IMR-90 (cell line): ENCODE data around the gene TBCD. TPM values are rescaled to one million over a fixed set of nuclear protein-coding genes. Genes with fewer than 3 reads are reported as not detected.
A peak's percentile ranks its signal among the peaks of the same experiment; 100 is the strongest.

Source experiments
- ATAC-seq: fragments of 200-7000 bp; cut with Tn5 transposase; 2 replicates; pipeline ENCODE4 v1.9.1; 2020; ENCODE audit warnings: low read depth, mild to moderate bottlenecking, moderate library complexity
- BruUV-seq: library from RNA; stranded (reverse); fragments of 400-500 nt; replicated peaks from 2 replicates; lab custom pipeline; 2021; lab: Mats Ljungman, UMichigan
- CTCF ChIA-PET: fragments of 300-600 bp; formaldehyde crosslinking; extraction: SDS; loops from one replicate; lab custom pipeline; 2021; ENCODE audit warnings: antibody characterized with exemption; lab: Yijun Ruan, JAX
- POLR2A ChIA-PET: fragments of 300-600 bp; sonication (Branson Sonifier 250); formaldehyde crosslinking; loops from one replicate; lab custom pipeline; 2022; ENCODE audit warnings: antibody characterized with exemption; ENCODE audit not compliant: unreplicated experiment; lab: Charles Lee
- DNase-seq: peaks from one replicate; pipeline ENCODE4 v3.0.0; 2013
- H2AFZ ChIP-seq: replicated peaks from 2 replicates; pipeline ENCODE3; 2013; ENCODE audit warnings: low read length, mild to moderate bottlenecking; ENCODE audit not compliant: poor library complexity
- H2AK5ac ChIP-seq: 2 replicates; pipeline ENCODE4 v1.6.1; 2013; ENCODE audit warnings: low read depth, low read length, inconsistent platforms
- H2AK9ac ChIP-seq: replicated peaks from 2 replicates; pipeline ENCODE3; 2013; ENCODE audit warnings: mild to moderate bottlenecking, low read depth, low read length, moderate library complexity; ENCODE audit not compliant: poor library complexity
- H2BK120ac ChIP-seq: 2 replicates; pipeline ENCODE4 v1.6.1; 2013; ENCODE audit warnings: low read depth, low read length, inconsistent platforms
- H2BK15ac ChIP-seq: 3 replicates; pipeline ENCODE4 v1.6.1; 2013; ENCODE audit warnings: low read depth, low read length, inconsistent platforms
- H2BK20ac ChIP-seq: 2 replicates; pipeline ENCODE4 v1.6.1; 2013; ENCODE audit warnings: low read depth, mild to moderate bottlenecking, inconsistent platforms, low read length, moderate library complexity
- H2BK5ac ChIP-seq: 2 replicates; pipeline ENCODE4 v1.6.1; 2013; ENCODE audit warnings: mild to moderate bottlenecking, low read depth, low read length, inconsistent platforms; ENCODE audit not compliant: poor library complexity, severe bottlenecking
- H3K14ac ChIP-seq: replicated peaks from 2 replicates; pipeline ENCODE4 v1.6.1; 2013; ENCODE audit warnings: low read depth, low read length, inconsistent platforms
- H3K18ac ChIP-seq: 2 replicates; pipeline ENCODE4 v1.6.1; 2013; ENCODE audit warnings: low read depth, low read length, control low read depth
- H3K23ac ChIP-seq: 2 replicates; pipeline ENCODE4 v1.6.1; 2013; ENCODE audit warnings: low read depth, low read length, inconsistent platforms
- H3K27ac ChIP-seq: 2 replicates; pipeline ENCODE4 v1.5.1; 2013; ENCODE audit warnings: mild to moderate bottlenecking, control low read depth, low read length; ENCODE audit not compliant: insufficient read depth
- H3K27me3 ChIP-seq: 2 replicates; pipeline ENCODE4 v1.6.1; 2013; ENCODE audit warnings: low read length; ENCODE audit not compliant: control insufficient read depth, insufficient read depth
- H3K36me3 ChIP-seq: 2 replicates; pipeline ENCODE4 v1.6.1; 2013; ENCODE audit warnings: low read length, mixed read lengths; ENCODE audit not compliant: control insufficient read depth, insufficient read depth
- H3K4ac ChIP-seq: 2 replicates; pipeline ENCODE4 v1.6.1; 2013; ENCODE audit warnings: low read depth, low read length, inconsistent platforms
- H3K4me1 ChIP-seq: 2 replicates; pipeline ENCODE4 v1.6.1; 2013; ENCODE audit warnings: low read length, mixed read lengths; ENCODE audit not compliant: control insufficient read depth, insufficient read depth
- H3K4me2 ChIP-seq: 2 replicates; pipeline ENCODE4 v1.6.1; 2013; ENCODE audit warnings: low read depth, mild to moderate bottlenecking, control low read depth, low read length, moderate library complexity
- H3K4me3 ChIP-seq: 2 replicates; pipeline ENCODE4 v1.5.1; 2013; ENCODE audit warnings: low read depth, mild to moderate bottlenecking, control low read depth, low read length, moderate library complexity; ENCODE audit not compliant: insufficient read depth
- H3K56ac ChIP-seq: 2 replicates; pipeline ENCODE4 v1.6.1; 2013; ENCODE audit warnings: low read length, inconsistent platforms; ENCODE audit not compliant: insufficient read depth; ENCODE audit errors: extremely low read depth
- H3K79me1 ChIP-seq, 2 experiments: 2 replicates each; pipeline ENCODE4 v1.6.1; 2013; ENCODE audit warnings: low read length in 2 of 2, inconsistent platforms in 1 of 2, low read depth in 1 of 2
- H3K9ac ChIP-seq: 2 replicates; pipeline ENCODE4 v1.6.1; 2013; ENCODE audit warnings: low read depth, low read length, control low read depth
- H3K9me1 ChIP-seq: 2 replicates; pipeline ENCODE4 v1.6.1; 2013; ENCODE audit warnings: low read length, inconsistent platforms; ENCODE audit not compliant: insufficient read depth
- H3K9me3 ChIP-seq: 2 replicates; pipeline ENCODE4 v1.6.1; 2013; ENCODE audit warnings: low read length; ENCODE audit not compliant: control insufficient read depth, insufficient read depth
- H4K20me1 ChIP-seq: 2 replicates; pipeline ENCODE4 v1.6.1; 2013; ENCODE audit warnings: low read length, inconsistent platforms; ENCODE audit not compliant: insufficient read depth
- H4K5ac ChIP-seq: 2 replicates; pipeline ENCODE4 v1.6.1; 2013; ENCODE audit warnings: mild to moderate bottlenecking, low read depth, low read length, control low read depth
- H4K8ac ChIP-seq, 2 experiments: 2 replicates each; pipeline ENCODE4 v1.6.1; 2013; ENCODE audit warnings: low read depth in 2 of 2, low read length in 2 of 2, control low read depth in 1 of 2, inconsistent platforms in 1 of 2
- H4K91ac ChIP-seq: 2 replicates; pipeline ENCODE4 v1.6.1; 2013; ENCODE audit warnings: low read depth, low read length, inconsistent platforms; ENCODE audit not compliant: insufficient read depth
- ELK1 ChIP-seq: fragments of 150-350 bp; IDR thresholded peaks from 2 replicates; pipeline ENCODE4 v1.6.1; 2016; ENCODE audit warnings: low read depth, mild to moderate bottlenecking, low read length, moderate library complexity, borderline replicate concordance
- MXI1 ChIP-seq: IDR thresholded peaks from 2 replicates; pipeline ENCODE4 v1.6.1; 2012; ENCODE audit warnings: low read depth, mild to moderate bottlenecking, low read length, moderate library complexity, borderline replicate concordance
- WGBS, 2 experiments: methylation state at CpG; one replicate each; pipeline versions ENCODE4 v1.1.5 to v1.1.7; 2013; ENCODE audit warnings: missing lambda C conversion rate in 2 of 2; ENCODE audit not compliant: insufficient read length in 1 of 2; ENCODE audit errors: extremely low coverage in 2 of 2; 5-methylcytosine and 5-hydroxymethylcytosine counted together
- dilution Hi-C: fragments of 300-500 bp; cut with HindIII; formaldehyde crosslinking; loops from one replicate; pipeline ENCODE4 v1.14.3; 2018; ENCODE audit warnings: low sequenced_read_pairs; ENCODE audit not compliant: unreplicated experiment
- in situ Hi-C: fragments of 300-500 bp; cut with MboI; formaldehyde crosslinking; loops from 3 replicates; pipeline ENCODE4 v1.14.3; 2019; ENCODE audit warnings: low sequenced_read_pairs, inconsistent platforms, mixed read lengths
- intact Hi-C: fragments of 100-400 bp; cut with micrococcal nuclease; formaldehyde crosslinking; loops from 2 replicates; pipeline ENCODE4 v1.10.0; 2022
- polyA plus RNA-seq, 3 experiments: library from polyadenylated mRNA; depleted of rRNA; stranded (reverse); fragments of >200 nt; gene quantifications; 2 replicates each; pipeline ENCODE4 v1.2.3, GENCODE V29; 2012; ENCODE audit warnings: low replicate concordance in 1 of 3
- total RNA-seq: library from RNA; depleted of rRNA; stranded (reverse); fragments of >200 nt; gene quantifications from 2 replicates; pipeline ENCODE4 v1.2.3, GENCODE V29; 2012

Gene TBCD
- total and polyA plus RNA-seq, 2 of the 4 experiments (the other 2 are of a cell fraction), result 21.9 to 54.5 TPM

GRCh38 chr17:82752371-82753200, 721 bp downstream of the TBCD start:
- no peak overlapping the region for H2BK120ac ChIP-seq
- H3K79me1 ChIP-seq, result peaks cover 28 to 48% of the 10 kb centered on the region in 2 experiments
- dilution Hi-C loops (no loop called here), in situ Hi-C loops (no loop called here), intact Hi-C loops (loop anchor here (2.0 kb wide), 1 partner anchor 54 kb away; the partner anchor contains the start of gene RAB40B)
- peaks cover 2% of the 10 kb centered on the region for H3K36me3 ChIP-seq
- no peak overlapping the region for H3K56ac ChIP-seq
- ChIA-PET POLR2A (no interaction called here), CTCF (no interaction called here)
- no peaks in the 10 kb centered on the region for H3K27me3 ChIP-seq
- 0% methylated on average over 26 of the region's 72 CpGs; no CpG with 5 or more reads in 1 of the 2 experiments for WGBS, 2 experiments
- H2AK9ac ChIP-seq, result peak overlapping the region; percentile 89
- no peak overlapping the region for H4K8ac ChIP-seq
- H3K4me3 ChIP-seq, result peak overlapping the region; percentile 93
- DNase-seq (no peak), ATAC-seq (peak; percentile 16)
- no peak overlapping the region for H2BK20ac ChIP-seq
- no peak overlapping the region for H4K5ac ChIP-seq
- H3K9ac ChIP-seq, result peak overlapping the region; percentile 58
- no TSS peak for BruUV-seq
- no peaks in the 10 kb centered on the region; the same call in 1 of the 2 replicates for H3K9me3 ChIP-seq
- no peak overlapping the region for H2BK5ac ChIP-seq
- H4K91ac ChIP-seq, result no peak overlapping the region
- peaks cover 10% of the 10 kb centered on the region for H3K9me1 ChIP-seq
- H3K14ac ChIP-seq, result no peak overlapping the region
- H2AFZ ChIP-seq, result peak overlapping the region; percentile 100
- 0 out of 2 replicates have a peak, but pooled peaks have one; percentile 1 for TF ChIP-seq MXI1
- TF ChIP-seq ELK1, result no peak
- H2BK15ac ChIP-seq, result no peak overlapping the region
- peaks cover 16% of the 10 kb centered on the region for H4K20me1 ChIP-seq
- H3K4ac ChIP-seq, result 0 out of 2 replicates have a peak overlapping the region, but pooled peaks have one; percentile 37
- no peak overlapping the region for H3K18ac ChIP-seq
- H3K4me1 ChIP-seq, result peaks cover 4% of the 10 kb centered on the region
- peak overlapping the region; percentile 54 for H3K27ac ChIP-seq
- H3K23ac ChIP-seq, result 0 out of 2 replicates have a peak overlapping the region, but pooled peaks have one; percentile 77
- H2AK5ac ChIP-seq, result no peak overlapping the region
- H3K4me2 ChIP-seq, result peak overlapping the region; percentile 98
